HFF-Myc (cell line): ENCODE results near the gene MAP3K13.

ENCODE experiments used
- DNase-seq: peaks from one replicate; pipeline ENCODE4 v3.0.0-alpha.2; 2011; ENCODE audit warnings: low read depth; ENCODE audit errors: extremely low read depth
- H3K4me3 ChIP-seq: replicated peaks from 2 replicates; pipeline ENCODE4 v1.5.1; 2011; ENCODE audit warnings: low read depth, mild to moderate bottlenecking, control low read depth, low read length
- CTCF ChIP-seq: IDR thresholded peaks from 2 replicates; pipeline ENCODE4 v1.5.1; 2012; ENCODE audit warnings: mild to moderate bottlenecking, low read depth, low read length, control low read depth; ENCODE audit errors: missing control alignments

MAP3K13 gene

GRCh38 chr3:185393055-185393454 is 30.1 kb downstream of the MAP3K13 start:
- TF ChIP-seq CTCF = no peak
- no peak overlapping the region for H3K4me3 ChIP-seq

GRCh38 chr3:185397676-185398075 is 34.7 kb downstream of the MAP3K13 start:
- TF ChIP-seq CTCF = no peak
- no peak overlapping the region for H3K4me3 ChIP-seq
- DNase-seq = no peak

More at GRCh38 chr3:185393055-185393454, 30.1 kb downstream of the MAP3K13 start:
- no peak for DNase-seq

- no peak for DNase-seq
- TF ChIP-seq CTCF = no peak
Measured at GRCh38 chr3:185399737-185400667, 37.1 kb downstream of the MAP3K13 start.

GRCh38 chr3:185400866-185401265 is 37.9 kb downstream of the MAP3K13 start:
- no peak overlapping the region for H3K4me3 ChIP-seq
- TF ChIP-seq CTCF = no peak
- DNase-seq = no peak

More at GRCh38 chr3:185399737-185400667, 37.1 kb downstream of the MAP3K13 start:
- H3K4me3 ChIP-seq = no peak overlapping the region

GRCh38 chr3:185401319-185401955 is 38.5 kb downstream of the MAP3K13 start:
- H3K4me3 ChIP-seq = no peak overlapping the region
- DNase-seq = no peak
- TF ChIP-seq CTCF = no peak

GRCh38 chr3:185402561-185402960 is 39.6 kb downstream of the MAP3K13 start:
- TF ChIP-seq CTCF = no peak
- no peak for DNase-seq

More at GRCh38 chr3:185402561-185402960, 39.6 kb downstream of the MAP3K13 start:
- H3K4me3 ChIP-seq = no peak overlapping the region
